SJSA1 (cell line): ENCODE measurements around the gene NCKAP5. TPM values are rescaled to one million over a fixed set of nuclear protein-coding genes. Genes with fewer than 3 reads are reported as not detected.

Source experiments
- DNase-seq, 2 experiments: peaks; one replicate each; pipeline ENCODE4 v3.0.0-alpha.2; 2015 to 2020; ENCODE audit warnings: low spot score in 2 of 2, low read depth in 1 of 2
- H3K27ac ChIP-seq: fragments of 250-450 bp; sonication (Bioruptor Pico); 2 replicates; pipeline ENCODE4 v1.5.1; 2020; ENCODE audit warnings: mild to moderate bottlenecking, moderate library complexity
- H3K27me3 ChIP-seq: fragments of 250-450 bp; sonication (Bioruptor Pico); replicated peaks from 2 replicates; pipeline ENCODE4 v1.5.1; 2020; ENCODE audit warnings: mild to moderate bottlenecking, moderate library complexity
- H3K36me3 ChIP-seq: fragments of 250-450 bp; sonication (Bioruptor Pico); 2 replicates; pipeline ENCODE4 v1.5.1; 2020; ENCODE audit warnings: mild to moderate bottlenecking
- H3K4me1 ChIP-seq: fragments of 250-450 bp; sonication (Bioruptor Pico); replicated peaks from 2 replicates; pipeline ENCODE4 v1.6.1; 2021; ENCODE audit warnings: mild to moderate bottlenecking
- H3K4me3 ChIP-seq: fragments of 250-450 bp; sonication (Bioruptor Pico); 2 replicates; pipeline ENCODE4 v1.5.1; 2020; ENCODE audit warnings: mild to moderate bottlenecking
- H3K9me3 ChIP-seq: fragments of 250-450 bp; sonication (Bioruptor Pico); replicated peaks from 2 replicates; pipeline ENCODE4 v1.5.1; 2020; ENCODE audit warnings: mild to moderate bottlenecking
- total RNA-seq: library from RNA; depleted of rRNA; stranded (reverse); fragments of >200 nt; shearing (Covaris generic); gene quantifications from 2 replicates; pipeline ENCODE4 v1.2.3, GENCODE V29; 2014

Gene NCKAP5
- total RNA-seq, 1 experiment from 2014 or later = 2.5 TPM

- Histone ChIP-seq H3K27me3 (no peaks in the 10 kb centered on the region), H3K4me1 (peaks cover 30% of the 10 kb centered on the region), H3K27ac (no peak overlapping the region), H3K4me3 (no peak overlapping the region), H3K36me3 (no peaks in the 10 kb centered on the region), H3K9me3 (no peaks in the 10 kb centered on the region)
- no peak for DNase-seq
Observed at GRCh38 chr2:132761437-132761836, 806.8 kb downstream of the NCKAP5 start.

DNA sequence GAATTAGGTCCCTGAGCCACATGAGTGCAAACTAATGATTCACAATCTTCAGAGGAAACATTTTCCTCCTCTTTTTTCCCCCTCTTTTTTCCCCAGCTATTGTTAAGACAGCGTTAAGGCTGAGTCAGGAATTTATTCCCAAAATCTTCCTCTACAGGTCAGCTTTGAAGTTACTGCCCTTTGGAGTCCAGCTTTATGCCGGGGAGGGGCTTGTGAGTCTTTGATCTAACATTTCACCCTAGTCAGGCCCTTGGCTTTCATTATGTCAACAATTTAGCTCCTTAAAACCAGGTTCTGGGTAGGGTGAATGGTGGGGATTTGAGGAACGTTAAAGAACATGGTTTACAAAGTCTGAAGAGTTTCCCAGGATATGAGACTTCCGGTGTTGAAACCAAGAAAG lies 807.3 kb downstream of the NCKAP5 start:
- Histone ChIP-seq H3K4me1 (peaks cover 30% of the 10 kb centered on the region), H3K27me3 (no peaks in the 10 kb centered on the region), H3K4me3 (no peak overlapping the region), H3K9me3 (no peaks in the 10 kb centered on the region), H3K27ac (no peak overlapping the region), H3K36me3 (no peaks in the 10 kb centered on the region)
- no peak for DNase-seq

DNA sequence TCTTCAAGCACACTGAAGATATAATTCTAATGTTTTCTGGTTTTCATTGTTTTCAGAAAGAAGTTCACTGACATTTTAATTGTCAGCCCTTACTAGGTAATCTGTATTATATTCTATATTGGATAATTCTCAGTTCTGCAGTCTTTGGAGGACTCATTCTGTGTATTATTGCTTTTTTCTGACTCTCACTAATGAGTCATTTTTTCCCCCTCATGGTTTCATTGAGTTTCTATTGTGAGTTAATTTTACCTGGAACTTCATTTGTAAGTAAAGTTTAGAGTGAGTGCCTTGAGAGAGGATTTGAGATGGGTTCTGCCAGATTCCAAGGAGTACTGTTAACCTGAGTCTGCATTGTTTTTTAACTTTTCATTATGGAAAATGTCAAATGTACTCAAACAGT lies 807.9 kb downstream of the NCKAP5 start:
- no peaks in the 10 kb centered on the region for H3K9me3 ChIP-seq
- no peak for DNase-seq
- H3K27ac ChIP-seq = no peak overlapping the region

GRCh38 chr2:132758995-132759394 lies 809.3 kb downstream of the NCKAP5 start:
- no peak overlapping the region for H3K27ac ChIP-seq
- H3K36me3 ChIP-seq = no peaks in the 10 kb centered on the region
- H3K4me3 ChIP-seq = no peak overlapping the region
- H3K9me3 ChIP-seq = no peaks in the 10 kb centered on the region
- DNase-seq = no peak
- peaks cover 33% of the 10 kb centered on the region for H3K4me1 ChIP-seq
- H3K27me3 ChIP-seq = no peaks in the 10 kb centered on the region

More for the DNA sequence above, 807.9 kb downstream of the NCKAP5 start:
- H3K4me1 ChIP-seq = peaks cover 30% of the 10 kb centered on the region
- no peaks in the 10 kb centered on the region for H3K27me3 ChIP-seq
- no peak overlapping the region for H3K4me3 ChIP-seq
- H3K36me3 ChIP-seq = no peaks in the 10 kb centered on the region

DNA sequence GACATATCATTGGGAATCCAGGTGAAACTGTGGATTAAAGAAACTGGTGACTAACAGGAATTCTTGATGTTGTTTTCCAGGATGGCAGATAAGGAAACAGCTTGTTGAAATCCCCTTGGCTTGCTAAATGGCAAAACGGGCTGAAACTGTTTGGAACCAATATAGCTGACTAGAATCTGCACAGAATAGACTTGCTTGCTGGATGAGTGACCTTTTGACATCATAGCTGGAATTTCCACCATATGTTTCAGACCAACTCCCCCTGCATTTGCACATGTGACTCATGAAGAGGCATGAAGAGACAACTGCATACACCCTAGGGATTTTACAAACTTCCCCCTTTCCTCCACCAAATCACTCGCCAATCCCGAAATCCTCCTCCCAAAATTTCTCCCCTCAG lies 810.6 kb downstream of the NCKAP5 start:
- peaks cover 33% of the 10 kb centered on the region for H3K4me1 ChIP-seq
- H3K36me3 ChIP-seq = no peaks in the 10 kb centered on the region
- H3K27ac ChIP-seq = peak overlapping the region; percentile 33
- H3K4me3 ChIP-seq = no peak overlapping the region
- DNase-seq = no peak
- no peaks in the 10 kb centered on the region for H3K9me3 ChIP-seq
- no peaks in the 10 kb centered on the region for H3K27me3 ChIP-seq

GRCh38 chr2:132757002-132757589 lies 811.2 kb downstream of the NCKAP5 start:
- DNase-seq = no peak
- H3K27me3 ChIP-seq = no peaks in the 10 kb centered on the region
- no peaks in the 10 kb centered on the region for H3K36me3 ChIP-seq
- peaks cover 33% of the 10 kb centered on the region for H3K4me1 ChIP-seq
- H3K4me3 ChIP-seq = no peak overlapping the region
- peak overlapping the region; percentile 33; the same call in 1 of the 2 replicates for H3K27ac ChIP-seq
- H3K9me3 ChIP-seq = no peaks in the 10 kb centered on the region

- Histone ChIP-seq H3K4me3 (no peak overlapping the region), H3K27me3 (no peaks in the 10 kb centered on the region), H3K4me1 (peaks cover 25% of the 10 kb centered on the region), H3K27ac (no peak overlapping the region), H3K36me3 (no peaks in the 10 kb centered on the region), H3K9me3 (no peaks in the 10 kb centered on the region)
- DNase-seq = no peak
Observed at GRCh38 chr2:132754867-132755472, 813.3 kb downstream of the NCKAP5 start.

DNA sequence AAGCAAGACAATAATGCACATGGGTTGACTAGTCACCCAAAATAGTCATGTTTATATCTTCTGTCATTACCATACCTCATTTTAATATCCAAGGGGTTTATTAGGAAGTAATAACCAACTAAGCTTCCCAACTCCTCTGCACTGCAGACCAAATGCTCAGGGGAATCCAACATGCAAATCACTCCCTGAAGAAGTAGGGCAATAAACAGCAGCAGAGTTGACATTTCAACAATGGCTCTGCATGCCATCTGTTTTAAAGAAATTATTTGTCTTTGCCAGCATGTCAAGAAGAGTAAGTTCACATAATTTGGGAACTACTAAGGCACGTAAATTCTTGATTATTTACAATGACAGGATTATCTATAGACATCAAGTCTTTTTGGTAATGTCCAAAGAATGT lies 813.9 kb downstream of the NCKAP5 start:
- Histone ChIP-seq H3K9me3 (no peaks in the 10 kb centered on the region), H3K36me3 (no peaks in the 10 kb centered on the region), H3K27ac (no peak overlapping the region), H3K4me1 (peaks cover 25% of the 10 kb centered on the region), H3K4me3 (no peak overlapping the region), H3K27me3 (no peaks in the 10 kb centered on the region)
- DNase-seq = no peak

DNA sequence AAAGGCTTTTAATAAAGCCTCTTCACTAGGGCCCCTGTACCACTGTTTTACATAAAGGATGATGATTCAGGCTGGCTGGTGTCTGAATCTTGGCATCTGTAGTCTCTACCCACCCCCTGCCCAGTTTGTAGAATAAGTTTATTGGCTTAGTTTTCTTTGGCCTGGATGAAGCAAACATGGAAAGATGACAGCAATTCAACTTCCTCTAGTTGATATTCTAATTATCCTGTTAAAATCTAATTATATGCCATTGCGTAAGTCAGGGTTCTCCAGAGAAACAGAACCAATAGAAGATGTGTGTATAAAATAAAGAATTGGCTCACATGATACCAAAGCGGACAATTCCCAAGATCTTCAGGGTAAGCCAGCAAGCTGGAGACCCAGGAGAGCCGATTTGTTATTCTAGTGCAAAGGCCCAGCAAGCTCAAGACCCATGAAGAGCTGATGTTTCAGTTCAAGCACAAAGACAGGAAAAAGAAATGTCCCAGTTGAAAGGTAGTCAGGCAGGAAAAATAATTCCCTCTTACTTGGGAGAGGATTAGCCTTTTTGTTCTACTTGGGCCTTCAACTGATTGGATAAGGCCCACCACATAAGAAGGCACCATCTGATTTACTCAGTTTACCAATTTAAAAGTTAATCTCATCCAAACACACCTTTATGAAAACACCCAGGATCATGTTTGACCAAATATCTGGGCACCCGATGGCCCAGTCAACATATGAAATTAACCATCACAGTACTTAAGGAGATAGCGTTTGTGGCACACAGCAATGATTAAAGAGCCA lies 815.6 kb downstream of the NCKAP5 start:
- no peak overlapping the region for H3K27ac ChIP-seq
- H3K4me1 ChIP-seq = peaks cover 13% of the 10 kb centered on the region
- H3K27me3 ChIP-seq = no peaks in the 10 kb centered on the region
- no peaks in the 10 kb centered on the region for H3K9me3 ChIP-seq
- no peaks in the 10 kb centered on the region for H3K36me3 ChIP-seq
- no peak for DNase-seq
- H3K4me3 ChIP-seq = no peak overlapping the region

GRCh38 chr2:132751836-132752235 lies 816.4 kb downstream of the NCKAP5 start:
- H3K4me3 ChIP-seq = no peak overlapping the region
- no peaks in the 10 kb centered on the region for H3K36me3 ChIP-seq
- no peak overlapping the region for H3K27ac ChIP-seq
- no peaks in the 10 kb centered on the region for H3K9me3 ChIP-seq
- no peak for DNase-seq
- H3K4me1 ChIP-seq = peaks cover 5% of the 10 kb centered on the region
- no peaks in the 10 kb centered on the region for H3K27me3 ChIP-seq

- DNase-seq = no peak
- H3K9me3 ChIP-seq = no peaks in the 10 kb centered on the region
- no peaks in the 10 kb centered on the region for H3K36me3 ChIP-seq
- H3K27ac ChIP-seq = no peak overlapping the region
- H3K4me1 ChIP-seq = peaks cover 3% of the 10 kb centered on the region; the same call in 1 of the 2 replicates
- no peaks in the 10 kb centered on the region for H3K27me3 ChIP-seq
- H3K4me3 ChIP-seq = no peak overlapping the region
Observed at GRCh38 chr2:132750606-132751005, 817.7 kb downstream of the NCKAP5 start.

DNA sequence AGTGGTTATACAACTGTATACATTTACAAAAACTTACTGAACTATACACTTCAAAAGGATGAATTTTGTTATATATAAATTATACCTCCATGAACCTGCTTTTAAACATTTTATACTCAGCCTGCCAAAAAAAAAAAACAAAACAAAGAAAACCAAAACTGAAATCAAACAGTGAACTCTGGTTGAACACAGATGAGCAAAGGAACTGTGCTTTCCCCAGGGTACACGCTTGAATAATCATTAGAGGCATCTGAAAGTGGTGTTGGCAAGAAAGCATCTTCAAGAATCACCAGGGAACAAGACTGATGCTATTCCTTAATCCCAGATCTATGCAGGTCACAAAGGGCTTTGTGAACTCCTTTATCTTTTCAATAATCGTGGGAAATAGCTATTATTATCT lies 821.2 kb downstream of the NCKAP5 start:
- H3K36me3 ChIP-seq = no peaks in the 10 kb centered on the region
- no peaks in the 10 kb centered on the region for H3K27me3 ChIP-seq
- DNase-seq = no peak
- no peaks in the 10 kb centered on the region for H3K9me3 ChIP-seq
- H3K4me1 ChIP-seq = no peaks in the 10 kb centered on the region; the same call in 1 of the 2 replicates
- no peak overlapping the region for H3K4me3 ChIP-seq
- H3K27ac ChIP-seq = no peak overlapping the region

DNA sequence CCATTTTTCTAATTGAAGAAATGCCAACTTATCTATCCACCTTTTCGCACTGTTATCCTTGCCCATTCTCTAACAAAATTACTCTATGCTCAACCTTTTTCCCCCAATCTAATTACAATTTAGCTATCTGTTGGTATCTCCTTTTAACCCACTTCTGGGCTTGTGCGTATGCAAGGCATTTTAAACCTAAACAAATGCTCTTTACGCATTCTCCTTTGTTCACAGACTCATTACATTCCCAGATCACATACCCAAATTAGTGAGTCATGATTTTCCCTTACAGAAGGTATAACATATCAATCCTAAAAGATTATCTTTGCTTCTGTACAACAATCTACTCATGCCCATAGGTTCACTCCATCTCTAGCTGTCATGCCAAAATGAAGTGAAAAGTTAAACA lies 826.5 kb downstream of the NCKAP5 start:
- H3K4me1 ChIP-seq = 0 out of 2 replicates have a peak, but pooled peaks cover 4% of the 10 kb centered on the region
- DNase-seq = no peak
- no peak overlapping the region for H3K4me3 ChIP-seq
- no peaks in the 10 kb centered on the region for H3K9me3 ChIP-seq
- no peaks in the 10 kb centered on the region for H3K36me3 ChIP-seq
- no peaks in the 10 kb centered on the region for H3K27me3 ChIP-seq
- no peak overlapping the region for H3K27ac ChIP-seq

DNA sequence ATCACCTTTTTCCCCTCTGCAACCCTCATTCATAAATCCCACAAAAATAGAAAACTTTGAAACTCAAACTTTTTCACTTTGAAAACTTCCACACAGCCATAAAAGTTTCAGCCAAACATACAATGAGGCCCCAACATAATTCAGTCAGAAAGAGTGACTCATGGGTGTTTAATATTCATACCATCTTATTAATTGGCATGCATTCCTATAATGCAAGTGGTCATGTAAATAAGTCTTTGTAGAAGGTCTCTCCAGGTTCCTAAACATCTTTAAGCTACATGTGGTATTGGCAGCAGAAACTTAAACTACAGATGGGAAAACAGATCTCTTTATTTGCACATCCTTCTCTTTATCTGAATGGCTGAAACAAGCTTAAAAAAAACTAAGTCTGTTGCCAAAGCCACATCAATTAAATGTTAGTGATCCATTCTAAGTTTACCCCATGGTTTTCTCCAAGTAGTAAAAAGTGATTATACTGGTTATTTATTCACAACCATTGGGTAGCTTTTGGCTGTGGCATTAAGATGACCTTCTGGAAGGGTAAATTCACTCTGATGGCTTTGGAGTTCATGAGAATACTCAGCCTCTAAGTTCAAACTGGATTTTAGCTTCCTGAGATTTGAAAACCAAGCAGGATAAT lies 828.1 kb downstream of the NCKAP5 start:
- Histone ChIP-seq H3K36me3 (no peaks in the 10 kb centered on the region), H3K27me3 (no peaks in the 10 kb centered on the region), H3K4me1 (0 out of 2 replicates have a peak, but pooled peaks cover 4% of the 10 kb centered on the region), H3K9me3 (no peaks in the 10 kb centered on the region), H3K27ac (no peak overlapping the region), H3K4me3 (no peak overlapping the region)
- no peak for DNase-seq
